ENCODE results near the gene SMDT1. TPM values are rescaled to one million over a fixed set of nuclear protein-coding genes. Genes with fewer than 3 reads are reported as not detected.

The SMDT1 gene
- total and polyA plus RNA-seq, 9 of the 15 experiments (the other 6 are each of a cell fraction or from before 2014, with no cell fraction given) = 7.9 to 65.2 (median 14.3) TPM

DNA sequence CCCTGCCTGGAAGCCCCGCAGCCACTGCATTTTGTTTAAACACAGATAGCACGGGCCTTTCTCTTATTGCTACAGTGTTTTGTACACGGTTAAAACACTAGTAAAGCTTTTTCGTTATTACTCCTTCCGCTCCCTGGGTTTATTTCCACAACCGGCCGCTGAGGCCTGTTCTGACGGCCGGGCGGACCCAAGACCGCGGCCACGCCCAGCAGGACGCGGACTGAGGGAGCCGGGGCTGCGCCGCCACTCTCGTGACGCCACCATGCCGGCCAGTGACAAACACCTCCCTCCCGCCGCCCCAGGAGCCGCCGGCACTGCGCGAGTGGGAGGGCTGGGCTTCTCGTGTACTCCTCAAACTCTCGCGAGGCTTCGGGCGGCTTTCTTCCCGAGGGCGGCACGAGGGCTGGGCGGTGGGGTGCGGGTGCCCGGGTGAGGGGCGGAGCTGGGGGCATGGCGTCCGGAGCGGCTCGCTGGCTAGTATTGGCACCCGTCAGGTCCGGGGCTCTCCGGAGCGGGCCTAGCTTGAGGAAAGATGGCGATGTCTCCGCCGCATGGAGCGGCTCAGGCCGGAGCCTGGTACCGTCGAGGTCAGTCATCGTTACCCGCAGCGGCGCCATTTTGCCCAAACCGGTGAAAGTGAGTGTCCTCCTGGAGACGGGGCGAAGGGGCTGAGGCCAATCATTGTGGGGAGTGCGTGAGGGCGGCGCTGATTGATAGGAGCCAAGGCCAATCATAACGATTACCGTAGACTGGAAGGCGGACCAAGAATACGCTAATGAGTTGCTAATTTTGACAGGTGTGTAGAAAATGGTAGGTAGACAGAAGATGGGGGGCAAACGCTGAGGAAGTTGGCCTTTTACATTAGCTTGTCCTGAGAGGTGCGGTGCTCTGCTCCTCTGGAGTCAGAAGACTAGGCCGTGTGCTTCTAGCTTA, at the start of gene SMDT1 (continued):
- TF ChIP-seq JUN (IDR thresholded peaks at IDR 0.05; ENCODE audit: borderline replicate concordance, low read depth, low read length) (no peak), JUN (CRISPR knock-in tag; IDR thresholded peaks at IDR 0.05; ENCODE audit: borderline replicate concordance) (no peak), ZNF395 (CRISPR knock-in tag; IDR thresholded peaks at IDR 0.05) (peak; percentile 96), GATAD2B (IDR thresholded peaks at IDR 0.05; ENCODE audit: borderline replicate concordance) (no peak), BHLHE40 (IDR thresholded peaks at IDR 0.05; ENCODE audit: low read length) (peak; percentile 89), PKNOX1 (IDR thresholded peaks at IDR 0.05) (peak; percentile 99), ZNF224 (CRISPR knock-in tag; IDR thresholded peaks at IDR 0.05) (no peak), ZNF589 (CRISPR knock-in tag; IDR thresholded peaks at IDR 0.05; ENCODE audit: low read depth) (peak; percentile 83; the same call in 1 of the 2 replicates), C11orf30 (IDR thresholded peaks at IDR 0.05; ENCODE audit: low read depth) (peak; percentile 28), ETV1 (tag; conservative IDR thresholded peaks at IDR 0.05; ENCODE audit: low read depth) (peak; percentile 36; the same call in 1 of the 2 replicates), ZSCAN29 (IDR thresholded peaks at IDR 0.05) (no peak), ZBTB49 (CRISPR knock-in tag; IDR thresholded peaks at IDR 0.05; ENCODE audit: borderline replicate concordance) (no peak), THRAP3 (IDR thresholded peaks at IDR 0.05; ENCODE audit: borderline replicate concordance) (no peak), ZNF282 (CRISPR knock-in tag; IDR thresholded peaks at IDR 0.05) (no peak), ZNF668 (CRISPR knock-in tag; IDR thresholded peaks at IDR 0.05) (no peak)
- TF ChIP-seq, protein P1, sequence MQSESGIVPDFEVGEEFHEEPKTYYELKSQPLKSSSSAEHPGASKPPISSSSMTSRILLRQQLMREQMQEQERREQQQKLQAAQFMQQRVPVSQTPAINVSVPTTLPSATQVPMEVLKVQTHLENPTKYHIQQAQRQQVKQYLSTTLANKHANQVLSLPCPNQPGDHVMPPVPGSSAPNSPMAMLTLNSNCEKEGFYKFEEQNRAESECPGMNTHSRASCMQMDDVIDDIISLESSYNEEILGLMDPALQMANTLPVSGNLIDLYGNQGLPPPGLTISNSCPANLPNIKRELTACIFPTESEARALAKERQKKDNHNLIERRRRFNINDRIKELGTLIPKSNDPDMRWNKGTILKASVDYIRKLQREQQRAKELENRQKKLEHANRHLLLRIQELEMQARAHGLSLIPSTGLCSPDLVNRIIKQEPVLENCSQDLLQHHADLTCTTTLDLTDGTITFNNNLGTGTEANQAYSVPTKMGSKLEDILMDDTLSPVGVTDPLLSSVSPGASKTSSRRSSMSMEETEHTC (IDR thresholded peaks at IDR 0.05) = peak; percentile 22; the same call in 1 of the 2 replicates
- TF ChIP-seq, protein P2, sequence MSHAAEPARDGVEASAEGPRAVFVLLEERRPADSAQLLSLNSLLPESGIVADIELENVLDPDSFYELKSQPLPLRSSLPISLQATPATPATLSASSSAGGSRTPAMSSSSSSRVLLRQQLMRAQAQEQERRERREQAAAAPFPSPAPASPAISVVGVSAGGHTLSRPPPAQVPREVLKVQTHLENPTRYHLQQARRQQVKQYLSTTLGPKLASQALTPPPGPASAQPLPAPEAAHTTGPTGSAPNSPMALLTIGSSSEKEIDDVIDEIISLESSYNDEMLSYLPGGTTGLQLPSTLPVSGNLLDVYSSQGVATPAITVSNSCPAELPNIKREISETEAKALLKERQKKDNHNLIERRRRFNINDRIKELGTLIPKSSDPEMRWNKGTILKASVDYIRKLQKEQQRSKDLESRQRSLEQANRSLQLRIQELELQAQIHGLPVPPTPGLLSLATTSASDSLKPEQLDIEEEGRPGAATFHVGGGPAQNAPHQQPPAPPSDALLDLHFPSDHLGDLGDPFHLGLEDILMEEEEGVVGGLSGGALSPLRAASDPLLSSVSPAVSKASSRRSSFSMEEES (CRISPR knock-in tag; IDR thresholded peaks at IDR 0.05) = no peak

Measured in K562 (cell line).